Bronchial epithelial cell (primary cell): Measurements from ENCODE around the gene AFF3. TPM values are rescaled to one million over a fixed set of nuclear protein-coding genes. Genes with fewer than 3 reads are reported as not detected.

Experiments
- DNase-seq: peaks from one replicate; pipeline ENCODE4 v3.0.0-alpha.2; 2010; ENCODE audit warnings: low read depth
- FAIRE-seq: peaks from 2 replicates; lab custom pipeline; 2011; peaks lifted over from hg19 to GRCh38; lab: Jason Lieb, UNC
- H3K27me3 ChIP-seq: 2 replicates; pipeline ENCODE4 v1.5.1; 2011; ENCODE audit warnings: low read length; ENCODE audit not compliant: control insufficient read depth, insufficient read depth
- H3K36me3 ChIP-seq: 2 replicates; pipeline ENCODE4 v1.5.1; 2011; ENCODE audit warnings: low read length; ENCODE audit not compliant: control insufficient read depth, insufficient read depth
- H3K4me3 ChIP-seq: 2 replicates; pipeline ENCODE4 v1.5.1; 2011; ENCODE audit warnings: mild to moderate bottlenecking, low read depth, low read length, control low read depth
- total RNA-seq: library from RNA; depleted of rRNA; stranded (reverse); fragments of >200 nt; gene quantifications from 2 replicates; pipeline ENCODE4 v1.2.1, GENCODE V29; 2014
- TF ChIP-seq, protein P1 (sequence below): IDR thresholded peaks from 2 replicates; pipeline ENCODE4 v1.5.1; 2011; ENCODE audit warnings: mild to moderate bottlenecking, moderate library complexity, low read length, control low read depth, inconsistent platforms; ENCODE audit not compliant: insufficient read depth, severe bottlenecking

AFF3 gene
- total RNA-seq, 1 donor from 2014 or later: not detected

DNA sequence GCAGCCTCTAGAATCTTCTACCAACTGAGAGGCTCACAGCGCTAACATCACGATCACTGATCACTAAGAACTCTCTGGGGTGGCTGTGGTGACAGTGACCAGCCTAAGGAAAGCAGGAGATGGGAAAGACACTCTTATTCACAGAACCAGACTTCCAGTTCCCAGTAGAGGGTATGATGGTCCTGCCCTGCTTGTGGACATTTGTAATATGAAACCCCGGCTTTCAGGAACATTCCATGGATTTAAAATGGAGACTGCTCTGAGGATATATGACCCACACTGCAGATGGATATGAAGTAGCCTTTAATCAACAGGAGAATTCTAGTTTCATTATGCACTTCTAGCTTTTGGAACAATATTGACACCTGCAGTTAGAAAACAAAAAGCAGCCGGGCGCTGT, 131.8 kb downstream of the AFF3 start:
- no peak for DNase-seq
- TF ChIP-seq, protein P1, sequence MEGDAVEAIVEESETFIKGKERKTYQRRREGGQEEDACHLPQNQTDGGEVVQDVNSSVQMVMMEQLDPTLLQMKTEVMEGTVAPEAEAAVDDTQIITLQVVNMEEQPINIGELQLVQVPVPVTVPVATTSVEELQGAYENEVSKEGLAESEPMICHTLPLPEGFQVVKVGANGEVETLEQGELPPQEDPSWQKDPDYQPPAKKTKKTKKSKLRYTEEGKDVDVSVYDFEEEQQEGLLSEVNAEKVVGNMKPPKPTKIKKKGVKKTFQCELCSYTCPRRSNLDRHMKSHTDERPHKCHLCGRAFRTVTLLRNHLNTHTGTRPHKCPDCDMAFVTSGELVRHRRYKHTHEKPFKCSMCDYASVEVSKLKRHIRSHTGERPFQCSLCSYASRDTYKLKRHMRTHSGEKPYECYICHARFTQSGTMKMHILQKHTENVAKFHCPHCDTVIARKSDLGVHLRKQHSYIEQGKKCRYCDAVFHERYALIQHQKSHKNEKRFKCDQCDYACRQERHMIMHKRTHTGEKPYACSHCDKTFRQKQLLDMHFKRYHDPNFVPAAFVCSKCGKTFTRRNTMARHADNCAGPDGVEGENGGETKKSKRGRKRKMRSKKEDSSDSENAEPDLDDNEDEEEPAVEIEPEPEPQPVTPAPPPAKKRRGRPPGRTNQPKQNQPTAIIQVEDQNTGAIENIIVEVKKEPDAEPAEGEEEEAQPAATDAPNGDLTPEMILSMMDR: no peak
- Histone ChIP-seq H3K36me3 (no peaks in the 10 kb centered on the region), H3K27me3 (no peaks in the 10 kb centered on the region), H3K4me3 (no peak overlapping the region)
- no peak for FAIRE-seq

DNA sequence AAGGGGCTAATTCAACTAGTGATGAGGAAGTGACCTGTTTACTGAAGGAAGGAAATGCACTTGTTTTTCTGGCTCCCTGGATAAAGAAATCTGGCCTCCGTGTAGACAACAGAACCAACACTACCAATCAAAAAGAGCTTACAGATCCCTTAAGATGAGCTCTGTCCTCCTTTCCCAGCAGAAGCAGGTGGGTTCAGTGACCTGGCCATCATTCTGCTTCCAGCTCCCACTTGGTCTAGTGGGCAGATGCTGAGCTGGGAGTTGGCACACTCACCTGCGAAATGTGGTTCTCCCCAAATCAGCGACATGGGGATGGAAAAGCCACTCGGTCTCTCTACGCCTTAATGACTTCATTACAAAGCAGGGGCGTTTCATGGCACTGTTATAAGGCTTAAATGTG, 132.6 kb downstream of the AFF3 start:
- DNase-seq (no peak), FAIRE-seq (no peak)
- TF ChIP-seq, protein P1: no peak
- no peak overlapping the region for H3K4me3 ChIP-seq
- H3K27me3 ChIP-seq: no peaks in the 10 kb centered on the region
- H3K36me3 ChIP-seq: no peaks in the 10 kb centered on the region

DNA sequence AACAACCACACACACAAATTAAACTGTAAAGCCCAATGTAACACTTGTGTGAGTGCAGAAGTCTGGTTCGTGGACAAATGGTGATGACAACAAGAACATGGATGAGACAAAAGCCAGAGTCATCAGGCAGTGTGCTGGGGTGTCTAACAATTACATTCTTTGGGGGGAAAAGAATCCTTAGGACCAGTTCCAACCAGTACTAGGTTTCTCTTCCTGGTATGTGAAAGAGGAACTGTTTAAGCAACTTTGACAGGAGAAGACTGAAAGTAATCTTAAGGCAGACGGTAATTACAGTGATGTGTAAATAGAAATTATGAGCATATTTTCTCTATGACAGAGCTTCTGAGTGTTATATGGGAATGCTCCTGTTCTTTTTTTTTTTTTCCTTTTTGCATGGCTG, 133.4 kb downstream of the AFF3 start:
- H3K27me3 ChIP-seq: no peaks in the 10 kb centered on the region
- no peaks in the 10 kb centered on the region for H3K36me3 ChIP-seq
- H3K4me3 ChIP-seq: no peak overlapping the region
- peak; percentile 12 for DNase-seq
- TF ChIP-seq, protein P1: no peak
- FAIRE-seq: no peak

DNA sequence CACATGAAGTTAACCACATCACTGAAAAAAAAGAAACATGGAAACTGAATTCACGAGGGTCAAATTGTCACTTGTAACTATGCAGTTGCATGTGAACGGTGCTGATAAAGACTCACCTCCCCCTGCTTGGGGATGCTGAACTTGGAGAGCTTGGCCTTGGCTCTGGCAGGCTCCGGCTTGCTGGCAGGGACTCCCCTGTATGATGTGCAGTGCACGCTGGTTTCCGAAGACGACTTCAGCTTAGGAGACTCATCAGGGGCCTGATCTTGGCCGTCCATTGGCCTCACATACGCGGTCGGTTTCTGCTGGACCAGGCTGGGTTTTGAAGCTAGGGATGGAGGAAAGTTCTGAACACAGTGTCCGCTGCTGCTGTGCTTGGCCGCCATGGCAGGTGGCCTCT, 135.9 kb downstream of the AFF3 start:
- FAIRE-seq (no peak), DNase-seq (no peak)
- H3K27me3 ChIP-seq: no peaks in the 10 kb centered on the region
- TF ChIP-seq, protein P1: no peak
- no peaks in the 10 kb centered on the region for H3K36me3 ChIP-seq
- H3K4me3 ChIP-seq: no peak overlapping the region

DNA sequence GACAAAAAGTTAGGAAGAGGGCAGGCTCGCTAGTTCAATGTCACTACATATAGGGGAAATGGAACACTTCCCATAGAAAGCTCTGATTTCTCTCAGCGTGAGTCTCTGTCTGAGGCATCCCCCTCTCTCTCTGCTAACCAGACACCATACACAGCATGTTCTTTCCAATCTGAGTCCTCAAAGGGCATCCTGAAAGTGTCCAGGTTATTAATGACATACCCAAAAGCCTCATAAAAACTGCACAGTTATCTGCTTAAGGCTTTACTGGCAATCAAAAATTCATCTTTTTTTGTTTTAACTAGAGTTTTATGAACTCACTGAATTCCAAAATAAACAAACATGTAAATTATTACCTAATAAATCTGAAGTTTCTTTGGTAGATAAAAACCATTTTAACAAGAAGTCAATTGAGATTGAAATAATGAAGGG, 137.4 kb downstream of the AFF3 start:
- H3K4me3 ChIP-seq: no peak overlapping the region
- TF ChIP-seq, protein P1: no peak
- no peak for DNase-seq
- peaks cover 2% of the 10 kb centered on the region for H3K27me3 ChIP-seq
- no peaks in the 10 kb centered on the region for H3K36me3 ChIP-seq
- FAIRE-seq: no peak

DNA sequence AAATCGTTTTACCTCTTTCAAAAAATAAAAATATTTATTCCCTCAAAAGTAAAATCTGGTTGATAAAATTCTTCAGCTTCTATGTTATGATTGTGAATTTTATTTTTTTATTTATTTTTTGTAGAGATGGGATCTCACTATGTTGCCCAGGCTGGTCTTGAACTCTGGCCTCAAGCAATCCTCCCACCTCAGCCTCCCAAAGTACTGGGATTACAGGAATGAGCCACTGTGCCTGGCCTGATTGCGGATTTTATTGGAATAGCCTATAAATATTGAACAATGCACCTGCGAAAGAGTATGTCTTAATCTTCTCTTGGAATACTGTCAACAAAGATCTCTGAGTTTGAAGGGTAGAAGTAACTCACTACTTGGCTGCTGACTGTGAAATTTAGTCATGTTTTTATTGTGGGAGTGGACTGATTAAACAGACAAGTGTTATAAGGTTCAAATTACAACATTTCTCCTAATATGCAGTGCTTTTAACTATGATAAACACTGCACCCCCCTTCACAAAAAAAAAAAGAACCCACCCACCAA, 138.0 kb downstream of the AFF3 start:
- Histone ChIP-seq H3K36me3 (no peaks in the 10 kb centered on the region), H3K4me3 (no peak overlapping the region), H3K27me3 (peaks cover 4% of the 10 kb centered on the region)
- TF ChIP-seq, protein P1: no peak
- FAIRE-seq: no peak
- no peak for DNase-seq
